DND-41 (cell line): ENCODE data around the gene BTLA.

Experiments
- ATAC-seq: fragments of 200-7000 bp; cut with Tn5 transposase; 3 replicates; pipeline ENCODE4 v1.9.1; 2021; ENCODE audit warnings: low read depth; ENCODE audit not compliant: insufficient read depth
- DNase-seq: peaks from one replicate; pipeline ENCODE4 v3.0.0-alpha.2; 2020
- H2AFZ ChIP-seq: 2 replicates; pipeline ENCODE4 v1.6.0; 2012; ENCODE audit warnings: low read depth, low read length
- H3K27ac ChIP-seq: 2 replicates; pipeline ENCODE4 v1.5.1; 2012; ENCODE audit warnings: low read length, inconsistent platforms
- H3K27me3 ChIP-seq: fragments of 200-600 bp; sonication (generic); 2 replicates; pipeline ENCODE4 v1.6.0; 2012; ENCODE audit warnings: low read length, mild to moderate bottlenecking, inconsistent platforms; ENCODE audit not compliant: insufficient read depth, poor library complexity
- H3K36me3 ChIP-seq: 2 replicates; pipeline ENCODE4 v1.5.1; 2012; ENCODE audit warnings: low read length, inconsistent platforms; ENCODE audit not compliant: insufficient read depth
- H3K4me1 ChIP-seq: 2 replicates; pipeline ENCODE4 v1.5.1; 2012; ENCODE audit warnings: mild to moderate bottlenecking, low read length; ENCODE audit not compliant: insufficient read depth
- H3K4me2 ChIP-seq: 2 replicates; pipeline ENCODE4 v1.6.0; 2012; ENCODE audit warnings: mild to moderate bottlenecking, moderate library complexity, low read length, inconsistent platforms; ENCODE audit not compliant: insufficient read depth
- H3K4me3 ChIP-seq, 2 experiments: fragments of 200-600 bp in 1 of 2; shearing (Covaris generic) in 1 of 2; 2 replicates each; pipeline ENCODE4 v1.5.1; 2012 to 2016; ENCODE audit warnings: inconsistent platforms in 2 of 2, low read length in 2 of 2, mild to moderate bottlenecking in 2 of 2, low read depth in 1 of 2, moderate library complexity in 1 of 2
- H3K79me2 ChIP-seq: 2 replicates; pipeline ENCODE4 v1.6.0; 2012; ENCODE audit warnings: low read length, inconsistent platforms; ENCODE audit not compliant: insufficient read depth
- H3K9ac ChIP-seq: 2 replicates; pipeline ENCODE4 v1.6.0; 2012; ENCODE audit warnings: low read depth, mild to moderate bottlenecking, inconsistent platforms, low read length, moderate library complexity
- H3K9me3 ChIP-seq: 2 replicates; pipeline ENCODE4 v1.5.1; 2012; ENCODE audit warnings: low read length, moderate library complexity, mild to moderate bottlenecking, inconsistent platforms; ENCODE audit not compliant: insufficient read depth, severe bottlenecking
- H4K20me1 ChIP-seq: 2 replicates; pipeline ENCODE4 v1.6.0; 2012; ENCODE audit warnings: low read length; ENCODE audit not compliant: insufficient read depth
- CTCF ChIP-seq: IDR thresholded peaks from 2 replicates; pipeline ENCODE4 v1.5.1; 2012; ENCODE audit warnings: borderline replicate concordance, low read length, moderate library complexity, mild to moderate bottlenecking; ENCODE audit not compliant: poor library complexity, severe bottlenecking; ENCODE audit errors: extremely low read depth
- EZH2 ChIP-seq: IDR thresholded peaks from 3 replicates; pipeline ENCODE4 v1.6.1; 2012; ENCODE audit warnings: borderline replicate concordance, low read depth, mild to moderate bottlenecking, moderate library complexity, low read length, inconsistent platforms; ENCODE audit not compliant: severe bottlenecking

The BTLA gene

GRCh38 chr3:112505907-112506306 lies 6.6 kb upstream of the BTLA start:
- Histone ChIP-seq H3K9ac (no peak overlapping the region), H3K4me2 (no peak overlapping the region), H3K9me3 (no peaks in the 10 kb centered on the region), H3K36me3 (no peaks in the 10 kb centered on the region), H3K4me1 (no peaks in the 10 kb centered on the region), H4K20me1 (no peaks in the 10 kb centered on the region), H3K79me2 (no peaks in the 10 kb centered on the region), H3K4me3 (no peak overlapping the region), H3K27ac (no peak overlapping the region), H3K27me3 (no peaks in the 10 kb centered on the region), H2AFZ (no peak overlapping the region)
- DNase-seq (no peak), ATAC-seq (no peak)
- no peak for TF ChIP-seq CTCF
- no peak for TF ChIP-seq EZH2

DNA sequence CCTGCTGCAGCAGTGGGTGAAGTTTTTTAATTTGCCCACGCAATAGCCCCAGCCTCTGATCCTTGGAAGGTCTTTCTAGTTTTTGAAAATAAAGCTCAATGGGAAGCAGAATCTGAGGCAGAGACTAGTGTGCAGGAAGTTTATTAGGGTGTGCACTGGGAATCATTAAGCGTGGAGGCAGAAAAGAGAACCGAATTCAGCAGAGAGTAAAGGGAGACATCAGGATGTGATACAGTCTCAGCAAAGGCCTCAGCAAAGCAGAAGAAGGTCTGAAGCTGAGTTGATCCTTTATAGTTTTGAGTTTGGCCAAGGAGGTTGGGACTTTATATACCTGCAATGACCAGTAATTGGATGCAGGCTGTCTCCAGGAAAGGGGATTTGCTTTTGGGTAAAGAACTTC lies 4.9 kb upstream of the BTLA start:
- H3K27me3 ChIP-seq, result no peaks in the 10 kb centered on the region
- H3K4me2 ChIP-seq, result no peak overlapping the region
- H3K4me1 ChIP-seq, result no peaks in the 10 kb centered on the region
- no peaks in the 10 kb centered on the region for H3K9me3 ChIP-seq
- no peak overlapping the region for H3K27ac ChIP-seq
- H3K9ac ChIP-seq, result no peak overlapping the region
- H3K4me3 ChIP-seq, result no peak overlapping the region
- DNase-seq, result no peak
- no peak for TF ChIP-seq CTCF
- TF ChIP-seq EZH2, result no peak
- no peaks in the 10 kb centered on the region for H3K79me2 ChIP-seq
- H2AFZ ChIP-seq, result no peak overlapping the region
- no peak for ATAC-seq
- no peaks in the 10 kb centered on the region for H4K20me1 ChIP-seq
- no peaks in the 10 kb centered on the region for H3K36me3 ChIP-seq

GRCh38 chr3:112503304-112503972 lies 4.2 kb upstream of the BTLA start:
- TF ChIP-seq CTCF, result no peak
- TF ChIP-seq EZH2, result no peak
- H3K4me2 ChIP-seq, result no peak overlapping the region

More at GRCh38 chr3:112503304-112503972, 4.2 kb upstream of the BTLA start:
- no peaks in the 10 kb centered on the region for H3K4me1 ChIP-seq
- H2AFZ ChIP-seq, result no peak overlapping the region
- no peaks in the 10 kb centered on the region for H3K9me3 ChIP-seq
- no peak overlapping the region for H3K4me3 ChIP-seq
- H3K36me3 ChIP-seq, result no peaks in the 10 kb centered on the region
- H3K27me3 ChIP-seq, result no peaks in the 10 kb centered on the region
- H3K27ac ChIP-seq, result no peak overlapping the region
- H3K9ac ChIP-seq, result no peak overlapping the region
- H4K20me1 ChIP-seq, result no peaks in the 10 kb centered on the region
- no peaks in the 10 kb centered on the region for H3K79me2 ChIP-seq
- DNase-seq, result no peak
- ATAC-seq, result no peak
